IMR-90 (cell line): Measurements from ENCODE around the gene TGM2. TPM values are rescaled to one million over a fixed set of nuclear protein-coding genes. Genes with fewer than 3 reads are reported as not detected.

Experiments
- ATAC-seq: fragments of 200-7000 bp; cut with Tn5 transposase; 2 replicates; pipeline ENCODE4 v1.9.1; 2020; ENCODE audit warnings: low read depth, mild to moderate bottlenecking, moderate library complexity
- BruUV-seq: library from RNA; stranded (reverse); fragments of 400-500 nt; replicated peaks from 2 replicates; lab custom pipeline; 2021; lab: Mats Ljungman, UMichigan
- CTCF ChIA-PET: fragments of 300-600 bp; formaldehyde crosslinking; extraction: SDS; loops from one replicate; lab custom pipeline; 2021; ENCODE audit warnings: antibody characterized with exemption; lab: Yijun Ruan, JAX
- POLR2A ChIA-PET: fragments of 300-600 bp; sonication (Branson Sonifier 250); formaldehyde crosslinking; loops from one replicate; lab custom pipeline; 2022; ENCODE audit warnings: antibody characterized with exemption; ENCODE audit not compliant: unreplicated experiment; lab: Charles Lee
- DNase-seq: peaks from one replicate; pipeline ENCODE4 v3.0.0; 2013
- H2AFZ ChIP-seq: replicated peaks from 2 replicates; pipeline ENCODE3; 2013; ENCODE audit warnings: low read length, mild to moderate bottlenecking; ENCODE audit not compliant: poor library complexity
- H2AK5ac ChIP-seq: 2 replicates; pipeline ENCODE4 v1.6.1; 2013; ENCODE audit warnings: low read depth, low read length, inconsistent platforms
- H2AK9ac ChIP-seq: replicated peaks from 2 replicates; pipeline ENCODE3; 2013; ENCODE audit warnings: mild to moderate bottlenecking, low read depth, low read length, moderate library complexity; ENCODE audit not compliant: poor library complexity
- H2BK120ac ChIP-seq: 2 replicates; pipeline ENCODE4 v1.6.1; 2013; ENCODE audit warnings: low read depth, low read length, inconsistent platforms
- H2BK15ac ChIP-seq: 3 replicates; pipeline ENCODE4 v1.6.1; 2013; ENCODE audit warnings: low read depth, low read length, inconsistent platforms
- H2BK20ac ChIP-seq: 2 replicates; pipeline ENCODE4 v1.6.1; 2013; ENCODE audit warnings: low read depth, mild to moderate bottlenecking, inconsistent platforms, low read length, moderate library complexity
- H2BK5ac ChIP-seq: 2 replicates; pipeline ENCODE4 v1.6.1; 2013; ENCODE audit warnings: mild to moderate bottlenecking, low read depth, low read length, inconsistent platforms; ENCODE audit not compliant: poor library complexity, severe bottlenecking
- H3K14ac ChIP-seq: replicated peaks from 2 replicates; pipeline ENCODE4 v1.6.1; 2013; ENCODE audit warnings: low read depth, low read length, inconsistent platforms
- H3K18ac ChIP-seq: 2 replicates; pipeline ENCODE4 v1.6.1; 2013; ENCODE audit warnings: low read depth, low read length, control low read depth
- H3K23ac ChIP-seq: 2 replicates; pipeline ENCODE4 v1.6.1; 2013; ENCODE audit warnings: low read depth, low read length, inconsistent platforms
- H3K27ac ChIP-seq: 2 replicates; pipeline ENCODE4 v1.5.1; 2013; ENCODE audit warnings: mild to moderate bottlenecking, control low read depth, low read length; ENCODE audit not compliant: insufficient read depth
- H3K27me3 ChIP-seq: 2 replicates; pipeline ENCODE4 v1.6.1; 2013; ENCODE audit warnings: low read length; ENCODE audit not compliant: control insufficient read depth, insufficient read depth
- H3K36me3 ChIP-seq: 2 replicates; pipeline ENCODE4 v1.6.1; 2013; ENCODE audit warnings: low read length, mixed read lengths; ENCODE audit not compliant: control insufficient read depth, insufficient read depth
- H3K4ac ChIP-seq: 2 replicates; pipeline ENCODE4 v1.6.1; 2013; ENCODE audit warnings: low read depth, low read length, inconsistent platforms
- H3K4me1 ChIP-seq: 2 replicates; pipeline ENCODE4 v1.6.1; 2013; ENCODE audit warnings: low read length, mixed read lengths; ENCODE audit not compliant: control insufficient read depth, insufficient read depth
- H3K4me2 ChIP-seq: 2 replicates; pipeline ENCODE4 v1.6.1; 2013; ENCODE audit warnings: low read depth, mild to moderate bottlenecking, control low read depth, low read length, moderate library complexity
- H3K4me3 ChIP-seq: 2 replicates; pipeline ENCODE4 v1.5.1; 2013; ENCODE audit warnings: low read depth, mild to moderate bottlenecking, control low read depth, low read length, moderate library complexity; ENCODE audit not compliant: insufficient read depth
- H3K56ac ChIP-seq: 2 replicates; pipeline ENCODE4 v1.6.1; 2013; ENCODE audit warnings: low read length, inconsistent platforms; ENCODE audit not compliant: insufficient read depth; ENCODE audit errors: extremely low read depth
- H3K79me1 ChIP-seq, 2 experiments: 2 replicates each; pipeline ENCODE4 v1.6.1; 2013; ENCODE audit warnings: low read length in 2 of 2, inconsistent platforms in 1 of 2, low read depth in 1 of 2
- H3K9ac ChIP-seq: 2 replicates; pipeline ENCODE4 v1.6.1; 2013; ENCODE audit warnings: low read depth, low read length, control low read depth
- H3K9me1 ChIP-seq: 2 replicates; pipeline ENCODE4 v1.6.1; 2013; ENCODE audit warnings: low read length, inconsistent platforms; ENCODE audit not compliant: insufficient read depth
- H3K9me3 ChIP-seq: 2 replicates; pipeline ENCODE4 v1.6.1; 2013; ENCODE audit warnings: low read length; ENCODE audit not compliant: control insufficient read depth, insufficient read depth
- H4K20me1 ChIP-seq: 2 replicates; pipeline ENCODE4 v1.6.1; 2013; ENCODE audit warnings: low read length, inconsistent platforms; ENCODE audit not compliant: insufficient read depth
- H4K5ac ChIP-seq: 2 replicates; pipeline ENCODE4 v1.6.1; 2013; ENCODE audit warnings: mild to moderate bottlenecking, low read depth, low read length, control low read depth
- H4K8ac ChIP-seq, 2 experiments: 2 replicates each; pipeline ENCODE4 v1.6.1; 2013; ENCODE audit warnings: low read depth in 2 of 2, low read length in 2 of 2, control low read depth in 1 of 2, inconsistent platforms in 1 of 2
- H4K91ac ChIP-seq: 2 replicates; pipeline ENCODE4 v1.6.1; 2013; ENCODE audit warnings: low read depth, low read length, inconsistent platforms; ENCODE audit not compliant: insufficient read depth
- ELK1 ChIP-seq: fragments of 150-350 bp; IDR thresholded peaks from 2 replicates; pipeline ENCODE4 v1.6.1; 2016; ENCODE audit warnings: low read depth, mild to moderate bottlenecking, low read length, moderate library complexity, borderline replicate concordance
- WGBS, 2 experiments: methylation state at CpG; one replicate each; pipeline versions ENCODE4 v1.1.5 to v1.1.7; 2013; ENCODE audit warnings: missing lambda C conversion rate in 2 of 2; ENCODE audit not compliant: insufficient read length in 1 of 2; ENCODE audit errors: extremely low coverage in 2 of 2; 5-methylcytosine and 5-hydroxymethylcytosine counted together
- dilution Hi-C: fragments of 300-500 bp; cut with HindIII; formaldehyde crosslinking; loops from one replicate; pipeline ENCODE4 v1.14.3; 2018; ENCODE audit warnings: low sequenced_read_pairs; ENCODE audit not compliant: unreplicated experiment
- in situ Hi-C: fragments of 300-500 bp; cut with MboI; formaldehyde crosslinking; loops from 3 replicates; pipeline ENCODE4 v1.14.3; 2019; ENCODE audit warnings: low sequenced_read_pairs, inconsistent platforms, mixed read lengths
- intact Hi-C: fragments of 100-400 bp; cut with micrococcal nuclease; formaldehyde crosslinking; loops from 2 replicates; pipeline ENCODE4 v1.10.0; 2022
- polyA plus RNA-seq, 3 experiments: library from polyadenylated mRNA; depleted of rRNA; stranded (reverse); fragments of >200 nt; gene quantifications; 2 replicates each; pipeline ENCODE4 v1.2.3, GENCODE V29; 2012; ENCODE audit warnings: low replicate concordance in 1 of 3
- total RNA-seq: library from RNA; depleted of rRNA; stranded (reverse); fragments of >200 nt; gene quantifications from 2 replicates; pipeline ENCODE4 v1.2.3, GENCODE V29; 2012

TGM2 gene
- total and polyA plus RNA-seq, 2 of the 4 experiments (the other 2 are of a cell fraction), result 239 to 268 TPM

- no peaks in the 10 kb centered on the region for H4K20me1 ChIP-seq
- no peak overlapping the region for H3K18ac ChIP-seq
- DNase-seq, result no peak
- TF ChIP-seq ELK1, result no peak
- H4K8ac ChIP-seq, result no peak overlapping the region
- dilution Hi-C loops (no loop called here), intact Hi-C loops (no loop called here), in situ Hi-C loops (no loop called here)
- ChIA-PET POLR2A (no interaction called here), CTCF (no interaction called here)
- H3K4ac ChIP-seq, result no peak overlapping the region
- H2BK20ac ChIP-seq, result no peak overlapping the region
- no peak overlapping the region; the same call in 1 of the 2 replicates for H2AK5ac ChIP-seq
- H3K4me1 ChIP-seq, result peaks cover 6% of the 10 kb centered on the region
- no peak overlapping the region for H3K4me3 ChIP-seq
- H2AFZ ChIP-seq, result no peak overlapping the region
- no peak overlapping the region for H4K91ac ChIP-seq
- H2BK5ac ChIP-seq, result no peak overlapping the region
- no peaks in the 10 kb centered on the region for H3K27me3 ChIP-seq
- no TSS peak for BruUV-seq
- no peak overlapping the region for H3K14ac ChIP-seq
- peaks cover 5% of the 10 kb centered on the region; the same call in 1 of the 2 replicates for H3K9me3 ChIP-seq
- H4K5ac ChIP-seq, result no peak overlapping the region
- no peak overlapping the region for H2AK9ac ChIP-seq
- H3K9me1 ChIP-seq, result no peaks in the 10 kb centered on the region
- H3K9ac ChIP-seq, result no peak overlapping the region
- no peak overlapping the region for H3K56ac ChIP-seq
- H3K79me1 ChIP-seq, result no peaks in the 10 kb centered on the region
- H2BK120ac ChIP-seq, result no peak overlapping the region
- WGBS, 2 experiments, result 90% methylated on average over 4 of the region's 8 CpGs; no CpG with 5 or more reads in 1 of the 2 experiments
- no peak overlapping the region for H3K23ac ChIP-seq
- H3K4me2 ChIP-seq, result no peak overlapping the region
- ATAC-seq, result no peak
- H3K36me3 ChIP-seq, result no peaks in the 10 kb centered on the region
- H2BK15ac ChIP-seq, result no peak overlapping the region
- H3K27ac ChIP-seq, result no peak overlapping the region
Measured at GRCh38 chr20:38184101-38184500, 19.0 kb upstream of the TGM2 start.
